GM12878 (cell line): Measurements from ENCODE around the gene MFN2. TPM values are rescaled to one million over a fixed set of nuclear protein-coding genes. Genes with fewer than 3 reads are reported as not detected.

Experiments used
- ATAC-seq: fragments of 200-7000 bp; cut with Tn5 transposase; 3 replicates; pipeline ENCODE4 v1.9.1; 2020; ENCODE audit warnings: mild to moderate bottlenecking, moderate library complexity
- BruUV-seq: library from RNA; stranded (reverse); fragments of 400-500 nt; replicated peaks from 2 replicates; lab custom pipeline; 2021; lab: Mats Ljungman, UMichigan
- CTCF ChIA-PET: fragments of 300-600 bp; sonication (Branson Sonifier 250); formaldehyde crosslinking; extraction: SDS; loops from one replicate; lab custom pipeline; 2021; ENCODE audit warnings: inconsistent platforms; lab: Yijun Ruan, JAX
- POLR2A ChIA-PET: fragments of 350-600 bp; formaldehyde crosslinking; extraction: SDS; loops from one replicate; lab custom pipeline; 2021; ENCODE audit warnings: inconsistent platforms; lab: Charles Lee
- RAD21 ChIA-PET: fragments of 300-600 bp; sonication (Branson Sonifier 250); formaldehyde crosslinking; loops from one replicate; lab custom pipeline; 2023; ENCODE audit warnings: antibody characterized with exemption; ENCODE audit not compliant: unreplicated experiment; lab: Charles Lee
- SMC1A ChIA-PET: fragments of 300-600 bp; sonication (Branson Sonifier 250); formaldehyde crosslinking; loops from one replicate; lab custom pipeline; 2023; ENCODE audit not compliant: unreplicated experiment, uncharacterized antibody; lab: Charles Lee
- DNase-seq: peaks from one replicate; pipeline ENCODE4 v3.0.0-alpha.2; 2011; ENCODE audit warnings: low read depth, low spot score
- FAIRE-seq: peaks from 3 replicates; lab custom pipeline; 2011; peaks lifted over from hg19 to GRCh38; lab: Jason Lieb, UNC
- H2AFZ ChIP-seq: 2 replicates; pipeline ENCODE4 v1.6.0; 2011; ENCODE audit warnings: low read depth, low read length, control low read depth; ENCODE audit not compliant: control insufficient read depth
- H3K27ac ChIP-seq: 2 replicates; pipeline ENCODE4 v1.5.1; 2011; ENCODE audit warnings: control low read depth; ENCODE audit not compliant: control insufficient read depth, insufficient read depth
- H3K27me3 ChIP-seq, 2 experiments: replicated peaks in 1 of 2; 2 replicates each; pipeline versions ENCODE4 v1.6.0 to v1.6.1; 2011; ENCODE audit warnings: low read length in 1 of 2; ENCODE audit not compliant: control insufficient read depth in 2 of 2, insufficient read depth in 2 of 2
- H3K36me3 ChIP-seq, 2 experiments: 2 replicates each; pipeline ENCODE4 v1.5.1; 2011; ENCODE audit warnings: low read length in 1 of 2; ENCODE audit not compliant: control insufficient read depth in 2 of 2, insufficient read depth in 2 of 2
- H3K4me1 ChIP-seq: 2 replicates; pipeline ENCODE4 v1.6.1; 2011; ENCODE audit warnings: mild to moderate bottlenecking, low read length, moderate library complexity, mixed read lengths; ENCODE audit not compliant: control insufficient read depth, insufficient read depth
- H3K4me2 ChIP-seq: 2 replicates; pipeline ENCODE4 v1.6.0; 2011; ENCODE audit warnings: control low read depth; ENCODE audit not compliant: control insufficient read depth, insufficient read depth
- H3K4me3 ChIP-seq: fragments of 200-600 bp; sonication (generic); 2 replicates; pipeline ENCODE4 v1.5.1; 2016
- H3K79me2 ChIP-seq: 2 replicates; pipeline ENCODE4 v1.6.0; 2011; ENCODE audit warnings: low read length; ENCODE audit not compliant: control insufficient read depth, insufficient read depth
- H3K9ac ChIP-seq: 2 replicates; pipeline ENCODE4 v1.8.0; 2011; ENCODE audit warnings: low read length, control low read depth, mixed read lengths; ENCODE audit not compliant: control insufficient read depth, insufficient read depth
- H3K9me3 ChIP-seq: replicated peaks from 3 replicates; pipeline ENCODE4 v1.5.1; 2011; ENCODE audit warnings: mild to moderate bottlenecking, low read length; ENCODE audit not compliant: control insufficient read depth, insufficient read depth
- H4K20me1 ChIP-seq: 2 replicates; pipeline ENCODE4 v1.6.0; 2011; ENCODE audit not compliant: control insufficient read depth, insufficient read depth
- MEF2B ChIP-seq: fragments of 450-650 bp; IDR thresholded peaks from 2 replicates; pipeline ENCODE4 v1.6.1; 2018; ENCODE audit warnings: mild to moderate bottlenecking, moderate library complexity; ENCODE audit not compliant: partially characterized antibody, poor library complexity, severe bottlenecking
- MTA2 ChIP-seq: fragments of 450-650 bp; IDR thresholded peaks from 2 replicates; pipeline ENCODE4 v1.6.1; 2016; ENCODE audit warnings: low read depth, mild to moderate bottlenecking, moderate library complexity
- MXI1 ChIP-seq: fragments of 150-350 bp; IDR thresholded peaks from 2 replicates; pipeline ENCODE4 v1.6.1; 2011; ENCODE audit warnings: low read depth, mild to moderate bottlenecking, inconsistent platforms, low read length, improper control_type of control experiment
- MYB ChIP-seq: fragments of 150-350 bp; IDR thresholded peaks from 2 replicates; pipeline ENCODE4 v1.6.1; 2014; ENCODE audit warnings: mild to moderate bottlenecking, low read depth, low read length, borderline replicate concordance
- SIX5 ChIP-seq: IDR thresholded peaks from 2 replicates; pipeline ENCODE4 v1.6.1; 2011; ENCODE audit warnings: mild to moderate bottlenecking, low read depth, low read length, moderate library complexity; ENCODE audit not compliant: severe bottlenecking
- TCF3 ChIP-seq: IDR thresholded peaks from 2 replicates; pipeline ENCODE4 v1.6.1; 2012; ENCODE audit warnings: low read depth, mild to moderate bottlenecking, low read length, borderline replicate concordance; ENCODE audit not compliant: insufficient read depth
- WRNIP1 ChIP-seq: IDR thresholded peaks from 2 replicates; pipeline ENCODE4 v1.6.1; 2011; ENCODE audit warnings: low read depth, low read length, improper control_type of control experiment, borderline replicate concordance
- WGBS: methylation state at CpG from one replicate; pipeline ENCODE4 v1.1.6; 2016; ENCODE audit warnings: low lambda C conversion rate; ENCODE audit not compliant: insufficient replicate concordance, insufficient coverage; ENCODE audit errors: missing lambda C conversion rate; 5-methylcytosine and 5-hydroxymethylcytosine counted together
- in situ Hi-C: fragments of 300-500 bp; cut with MboI; formaldehyde crosslinking; loops from 9 replicates; pipeline ENCODE4 v1.14.3; 2018; ENCODE audit warnings: mixed read lengths
- intact Hi-C: fragments of 100-400 bp; cut with micrococcal nuclease; formaldehyde crosslinking; loops from one replicate; pipeline ENCODE4 v1.14.2; 2022; ENCODE audit not compliant: unreplicated experiment
- polyA plus RNA-seq, 11 experiments: library from polyadenylated mRNA; depleted of rRNA in 4 of 11; unstranded in 6 of 11; stranded (reverse) in 5 of 11; fragments of >200 nt; fragmentation: Nextera tagmentation in 4 of 11; fragmentation: Illumina TruSeq in 1 of 11; extraction: Ambion mirVana in 4 of 11; extraction: Trizol in 1 of 11; gene quantifications; 1 replicate in 1 of 11; 2 replicates in 10 of 11; pipeline versions ENCODE4 v1.2.1 to v1.2.3, GENCODE V29; 2011 to 2016; ENCODE audit warnings: inconsistent platforms in 2 of 11, missing spikeins in 2 of 11, low read depth in 1 of 11
- total RNA-seq, 4 experiments: library from RNA; depleted of rRNA in 3 of 4; stranded (reverse); fragments of >200 nt in 3 of 4; fragmentation: Illumina TruSeq in 1 of 4; extraction: Trizol in 1 of 4; gene quantifications; 2 replicates each; pipeline versions ENCODE4 v1.2.1 to v1.2.3, GENCODE V29; 2013 to 2021
- TF ChIP-seq, protein P1 (sequence below): fragments of 450-650 bp; IDR thresholded peaks from 2 replicates; pipeline ENCODE4 v1.6.1; 2016; ENCODE audit warnings: mild to moderate bottlenecking, moderate library complexity, borderline replicate concordance
- TF ChIP-seq, protein P2 (sequence below): fragments of 450-650 bp; IDR thresholded peaks from 2 replicates; pipeline ENCODE4 v1.6.1; 2017; ENCODE audit warnings: mild to moderate bottlenecking, low read depth, inconsistent platforms; ENCODE audit not compliant: poor library complexity, severe bottlenecking
- TF ChIP-seq, protein P3 (sequence below): fragments of 450-650 bp; IDR thresholded peaks from 2 replicates; pipeline ENCODE4 v1.6.1; 2017; ENCODE audit warnings: mild to moderate bottlenecking, moderate library complexity

MFN2 gene
- total and polyA plus RNA-seq, 10 of the 15 experiments (the other 5 are each of a cell fraction or from before 2014, with no cell fraction given): 5.3 to 64.4 (median 48.1) TPM

GRCh38 chr1:11997081-11997850, 17.0 kb downstream of the MFN2 start:
- Histone ChIP-seq H2AFZ (no peak overlapping the region), H3K4me3 (no peak overlapping the region), H3K9ac (no peak overlapping the region), H4K20me1 (no peaks in the 10 kb centered on the region), H3K79me2 (no peaks in the 10 kb centered on the region), H3K9me3 (no peaks in the 10 kb centered on the region), H3K27me3 (no peaks in the 10 kb centered on the region), H3K27ac (no peak overlapping the region), H3K36me3 (peaks cover 35 to 43% of the 10 kb centered on the region in 2 experiments), H3K4me2 (no peak overlapping the region), H3K4me1 (no peaks in the 10 kb centered on the region)
- RAD21 ChIA-PET: interaction anchor here (0.8 kb wide), 1 partner anchor 34 kb away, joined by 4 read pairs; no protein-coding TSS in a partner anchor
- DNase-seq (no peak), FAIRE-seq (no peak), ATAC-seq (no peak)
- CTCF ChIA-PET: interaction anchor here (0.9 kb wide), 1 partner anchor 82 kb away, joined by 3 read pairs; no protein-coding TSS in a partner anchor
- POLR2A ChIA-PET: interaction anchor here (0.6 to 1.0 kb wide), 2 partner anchors 11 to 902 kb away, joined by 3 to 5 read pairs; no protein-coding TSS in a partner anchor
- SMC1A ChIA-PET: interaction anchor here (0.7 kb wide), 1 partner anchor 60 kb away, joined by 3 read pairs; no protein-coding TSS in a partner anchor
- intact Hi-C loops: no loop called here
- in situ Hi-C loops: no loop called here
- no TSS peak for BruUV-seq
- WGBS: 95% methylated on average over 5 of the region's 5 CpGs
- TF ChIP-seq, protein P1, sequence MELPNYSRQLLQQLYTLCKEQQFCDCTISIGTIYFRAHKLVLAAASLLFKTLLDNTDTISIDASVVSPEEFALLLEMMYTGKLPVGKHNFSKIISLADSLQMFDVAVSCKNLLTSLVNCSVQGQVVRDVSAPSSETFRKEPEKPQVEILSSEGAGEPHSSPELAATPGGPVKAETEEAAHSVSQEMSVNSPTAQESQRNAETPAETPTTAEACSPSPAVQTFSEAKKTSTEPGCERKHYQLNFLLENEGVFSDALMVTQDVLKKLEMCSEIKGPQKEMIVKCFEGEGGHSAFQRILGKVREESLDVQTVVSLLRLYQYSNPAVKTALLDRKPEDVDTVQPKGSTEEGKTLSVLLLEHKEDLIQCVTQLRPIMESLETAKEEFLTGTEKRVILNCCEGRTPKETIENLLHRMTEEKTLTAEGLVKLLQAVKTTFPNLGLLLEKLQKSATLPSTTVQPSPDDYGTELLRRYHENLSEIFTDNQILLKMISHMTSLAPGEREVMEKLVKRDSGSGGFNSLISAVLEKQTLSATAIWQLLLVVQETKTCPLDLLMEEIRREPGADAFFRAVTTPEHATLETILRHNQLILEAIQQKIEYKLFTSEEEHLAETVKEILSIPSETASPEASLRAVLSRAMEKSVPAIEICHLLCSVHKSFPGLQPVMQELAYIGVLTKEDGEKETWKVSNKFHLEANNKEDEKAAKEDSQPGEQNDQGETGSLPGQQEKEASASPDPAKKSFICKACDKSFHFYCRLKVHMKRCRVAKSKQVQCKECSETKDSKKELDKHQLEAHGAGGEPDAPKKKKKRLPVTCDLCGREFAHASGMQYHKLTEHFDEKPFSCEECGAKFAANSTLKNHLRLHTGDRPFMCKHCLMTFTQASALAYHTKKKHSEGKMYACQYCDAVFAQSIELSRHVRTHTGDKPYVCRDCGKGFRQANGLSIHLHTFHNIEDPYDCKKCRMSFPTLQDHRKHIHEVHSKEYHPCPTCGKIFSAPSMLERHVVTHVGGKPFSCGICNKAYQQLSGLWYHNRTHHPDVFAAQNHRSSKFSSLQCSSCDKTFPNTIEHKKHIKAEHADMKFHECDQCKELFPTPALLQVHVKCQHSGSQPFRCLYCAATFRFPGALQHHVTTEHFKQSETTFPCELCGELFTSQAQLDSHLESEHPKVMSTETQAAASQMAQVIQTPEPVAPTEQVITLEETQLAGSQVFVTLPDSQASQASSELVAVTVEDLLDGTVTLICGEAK: no peak
- no peak for TF ChIP-seq MYB
- no peak for TF ChIP-seq SIX5
- TF ChIP-seq, protein P2, sequence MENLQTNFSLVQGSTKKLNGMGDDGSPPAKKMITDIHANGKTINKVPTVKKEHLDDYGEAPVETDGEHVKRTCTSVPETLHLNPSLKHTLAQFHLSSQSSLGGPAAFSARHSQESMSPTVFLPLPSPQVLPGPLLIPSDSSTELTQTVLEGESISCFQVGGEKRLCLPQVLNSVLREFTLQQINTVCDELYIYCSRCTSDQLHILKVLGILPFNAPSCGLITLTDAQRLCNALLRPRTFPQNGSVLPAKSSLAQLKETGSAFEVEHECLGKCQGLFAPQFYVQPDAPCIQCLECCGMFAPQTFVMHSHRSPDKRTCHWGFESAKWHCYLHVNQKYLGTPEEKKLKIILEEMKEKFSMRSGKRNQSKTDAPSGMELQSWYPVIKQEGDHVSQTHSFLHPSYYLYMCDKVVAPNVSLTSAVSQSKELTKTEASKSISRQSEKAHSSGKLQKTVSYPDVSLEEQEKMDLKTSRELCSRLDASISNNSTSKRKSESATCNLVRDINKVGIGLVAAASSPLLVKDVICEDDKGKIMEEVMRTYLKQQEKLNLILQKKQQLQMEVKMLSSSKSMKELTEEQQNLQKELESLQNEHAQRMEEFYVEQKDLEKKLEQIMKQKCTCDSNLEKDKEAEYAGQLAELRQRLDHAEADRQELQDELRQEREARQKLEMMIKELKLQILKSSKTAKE: no peak
- no peak for TF ChIP-seq MXI1
- TF ChIP-seq MTA2: no peak
- no peak for TF ChIP-seq WRNIP1
- TF ChIP-seq MEF2B: no peak
- TF ChIP-seq, protein P3, sequence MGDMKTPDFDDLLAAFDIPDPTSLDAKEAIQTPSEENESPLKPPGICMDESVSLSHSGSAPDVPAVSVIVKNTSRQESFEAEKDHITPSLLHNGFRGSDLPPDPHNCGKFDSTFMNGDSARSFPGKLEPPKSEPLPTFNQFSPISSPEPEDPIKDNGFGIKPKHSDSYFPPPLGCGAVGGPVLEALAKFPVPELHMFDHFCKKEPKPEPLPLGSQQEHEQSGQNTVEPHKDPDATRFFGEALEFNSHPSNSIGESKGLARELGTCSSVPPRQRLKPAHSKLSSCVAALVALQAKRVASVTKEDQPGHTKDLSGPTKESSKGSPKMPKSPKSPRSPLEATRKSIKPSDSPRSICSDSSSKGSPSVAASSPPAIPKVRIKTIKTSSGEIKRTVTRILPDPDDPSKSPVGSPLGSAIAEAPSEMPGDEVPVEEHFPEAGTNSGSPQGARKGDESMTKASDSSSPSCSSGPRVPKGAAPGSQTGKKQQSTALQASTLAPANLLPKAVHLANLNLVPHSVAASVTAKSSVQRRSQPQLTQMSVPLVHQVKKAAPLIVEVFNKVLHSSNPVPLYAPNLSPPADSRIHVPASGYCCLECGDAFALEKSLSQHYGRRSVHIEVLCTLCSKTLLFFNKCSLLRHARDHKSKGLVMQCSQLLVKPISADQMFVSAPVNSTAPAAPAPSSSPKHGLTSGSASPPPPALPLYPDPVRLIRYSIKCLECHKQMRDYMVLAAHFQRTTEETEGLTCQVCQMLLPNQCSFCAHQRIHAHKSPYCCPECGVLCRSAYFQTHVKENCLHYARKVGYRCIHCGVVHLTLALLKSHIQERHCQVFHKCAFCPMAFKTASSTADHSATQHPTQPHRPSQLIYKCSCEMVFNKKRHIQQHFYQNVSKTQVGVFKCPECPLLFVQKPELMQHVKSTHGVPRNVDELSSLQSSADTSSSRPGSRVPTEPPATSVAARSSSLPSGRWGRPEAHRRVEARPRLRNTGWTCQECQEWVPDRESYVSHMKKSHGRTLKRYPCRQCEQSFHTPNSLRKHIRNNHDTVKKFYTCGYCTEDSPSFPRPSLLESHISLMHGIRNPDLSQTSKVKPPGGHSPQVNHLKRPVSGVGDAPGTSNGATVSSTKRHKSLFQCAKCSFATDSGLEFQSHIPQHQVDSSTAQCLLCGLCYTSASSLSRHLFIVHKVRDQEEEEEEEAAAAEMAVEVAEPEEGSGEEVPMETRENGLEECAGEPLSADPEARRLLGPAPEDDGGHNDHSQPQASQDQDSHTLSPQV: no peak
- TF ChIP-seq TCF3: no peak
